ENCODE results near the gene PNPLA3. TPM values are rescaled to one million over a fixed set of nuclear protein-coding genes. Genes with fewer than 3 reads are reported as not detected.
"Not testable (repeated sequence)": the region's sequence is repeated elsewhere in the genome, so short reads cannot be mapped to it uniquely, and the experiment has no call there.

Gene PNPLA3
- total RNA-seq, 1 experiment from 2014 or later: 0.36 TPM

DNA sequence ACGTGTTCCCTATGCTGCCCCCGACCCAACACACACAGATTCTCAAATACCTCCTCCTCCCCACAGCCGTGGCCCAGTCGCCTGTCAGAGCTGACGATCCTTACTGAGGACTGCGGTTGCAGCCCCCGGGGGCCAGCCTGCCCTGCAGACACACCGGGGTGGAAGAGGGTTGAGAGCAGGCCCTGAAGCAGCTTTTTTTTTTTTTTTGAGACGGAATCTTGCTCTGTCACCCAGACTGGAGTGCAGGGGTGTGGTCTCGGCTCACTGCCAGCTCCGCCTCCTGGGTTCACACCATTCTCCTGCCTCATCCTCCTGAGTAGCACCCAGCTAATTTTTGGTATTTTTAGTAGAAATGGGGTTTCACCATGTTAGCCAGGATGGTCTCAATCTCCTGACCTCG lies 20.6 kb upstream of the PNPLA3 start:
- H3K9me3 ChIP-seq (ENCODE audit: low read length); intact Hi-C loops (cut with micrococcal nuclease); DNase-seq; H2AFZ ChIP-seq (ENCODE audit: low read length); H3K27me3 ChIP-seq (ENCODE audit: low read length); H3K4me1 ChIP-seq (ENCODE audit: insufficient read depth, low read length); H3K36me3 ChIP-seq (ENCODE audit: low read depth, low read length); H3F3A ChIP-seq (ENCODE audit: low read length, unreplicated experiment); H3K9me2 ChIP-seq (replicated peaks; ENCODE audit: low read length); BruUV-seq (replicated peaks); H3K4me3 ChIP-seq (ENCODE audit: low read length); CTCF ChIA-PET; H3K9ac ChIP-seq (ENCODE audit: low read length); H3K27ac ChIP-seq (ENCODE audit: low read length); H3K79me2 ChIP-seq (ENCODE audit: low read length); H4K20me1 ChIP-seq (ENCODE audit: low read length); H3K4me2 ChIP-seq (ENCODE audit: low read length); ATAC-seq: not testable (repeated sequence)
- POLR2A ChIA-PET (ENCODE audit: unreplicated experiment): interaction anchor here (0.6 kb wide), 1 partner anchor 152 kb away, joined by 3 read pairs; no protein-coding TSS in a partner anchor

DNA sequence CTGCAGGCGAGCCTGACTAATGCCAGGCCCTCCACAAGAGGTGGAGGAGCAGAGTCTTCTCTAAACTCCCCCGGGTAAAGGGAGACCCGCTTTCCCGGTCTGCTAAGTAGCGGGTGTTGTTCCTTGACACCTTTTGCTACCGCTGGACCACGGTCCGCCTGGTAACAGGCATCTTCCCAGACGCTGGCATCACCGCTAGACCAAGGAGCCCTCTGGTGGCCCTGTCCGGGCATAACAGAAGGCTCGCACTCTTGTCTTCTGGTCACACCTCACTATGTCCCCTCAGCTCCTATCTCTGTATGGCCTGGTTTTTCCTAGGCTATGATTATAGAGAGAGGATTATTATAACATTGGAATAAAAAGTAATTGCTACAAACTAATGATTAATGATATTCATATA lies 19.2 kb upstream of the PNPLA3 start:
- H3K4me1 ChIP-seq (ENCODE audit: insufficient read depth, low read length); H3K79me2 ChIP-seq (ENCODE audit: low read length); H3K9me3 ChIP-seq (ENCODE audit: low read length); H3F3A ChIP-seq (ENCODE audit: low read length, unreplicated experiment); H3K9ac ChIP-seq (ENCODE audit: low read length); H3K27me3 ChIP-seq (ENCODE audit: low read length); ATAC-seq; H3K4me3 ChIP-seq (ENCODE audit: low read length); BruUV-seq (replicated peaks); H4K20me1 ChIP-seq (ENCODE audit: low read length); H3K36me3 ChIP-seq (ENCODE audit: low read depth, low read length); POLR2A ChIA-PET (ENCODE audit: unreplicated experiment); CTCF ChIA-PET; H2AFZ ChIP-seq (ENCODE audit: low read length); DNase-seq; intact Hi-C loops (cut with micrococcal nuclease); H3K27ac ChIP-seq (ENCODE audit: low read length); H3K4me2 ChIP-seq (ENCODE audit: low read length); H3K9me2 ChIP-seq (replicated peaks; ENCODE audit: low read length): not testable (repeated sequence)
- TF ChIP-seq, protein P1, sequence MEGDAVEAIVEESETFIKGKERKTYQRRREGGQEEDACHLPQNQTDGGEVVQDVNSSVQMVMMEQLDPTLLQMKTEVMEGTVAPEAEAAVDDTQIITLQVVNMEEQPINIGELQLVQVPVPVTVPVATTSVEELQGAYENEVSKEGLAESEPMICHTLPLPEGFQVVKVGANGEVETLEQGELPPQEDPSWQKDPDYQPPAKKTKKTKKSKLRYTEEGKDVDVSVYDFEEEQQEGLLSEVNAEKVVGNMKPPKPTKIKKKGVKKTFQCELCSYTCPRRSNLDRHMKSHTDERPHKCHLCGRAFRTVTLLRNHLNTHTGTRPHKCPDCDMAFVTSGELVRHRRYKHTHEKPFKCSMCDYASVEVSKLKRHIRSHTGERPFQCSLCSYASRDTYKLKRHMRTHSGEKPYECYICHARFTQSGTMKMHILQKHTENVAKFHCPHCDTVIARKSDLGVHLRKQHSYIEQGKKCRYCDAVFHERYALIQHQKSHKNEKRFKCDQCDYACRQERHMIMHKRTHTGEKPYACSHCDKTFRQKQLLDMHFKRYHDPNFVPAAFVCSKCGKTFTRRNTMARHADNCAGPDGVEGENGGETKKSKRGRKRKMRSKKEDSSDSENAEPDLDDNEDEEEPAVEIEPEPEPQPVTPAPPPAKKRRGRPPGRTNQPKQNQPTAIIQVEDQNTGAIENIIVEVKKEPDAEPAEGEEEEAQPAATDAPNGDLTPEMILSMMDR (conservative IDR thresholded peaks at IDR 0.05; ENCODE audit: low read depth, low read length): peak; percentile 34; the same call in 1 of the 2 replicates

DNA sequence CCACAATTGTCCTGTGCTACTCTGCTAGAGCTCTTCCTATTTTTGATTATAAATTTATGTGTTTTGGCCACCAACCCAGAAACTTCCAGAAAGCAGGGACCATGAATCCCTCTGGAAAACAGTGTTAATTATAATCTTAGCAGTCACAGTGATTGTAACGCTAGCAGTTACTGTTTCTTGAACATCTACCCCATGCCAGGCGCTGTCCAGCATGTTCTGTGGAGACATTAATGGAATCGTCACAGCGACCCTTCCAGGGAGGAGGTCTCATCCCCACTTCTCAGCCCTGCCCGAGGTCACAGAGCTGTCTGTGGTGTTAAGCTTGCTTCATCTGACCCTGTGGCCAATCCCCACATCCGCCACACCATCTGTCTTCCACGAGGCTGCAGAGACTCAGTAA lies 17.9 kb upstream of the PNPLA3 start:
- DNase-seq: no peak
- H3K36me3 ChIP-seq (ENCODE audit: low read depth, low read length): no peaks in the 10 kb centered on the region
- CTCF ChIA-PET: no interaction called here
- no peaks in the 10 kb centered on the region for H3K4me1 ChIP-seq (ENCODE audit: insufficient read depth, low read length)
- H3K4me2 ChIP-seq (ENCODE audit: low read length): no peak overlapping the region
- no peak overlapping the region for H2AFZ ChIP-seq (ENCODE audit: low read length)
- BruUV-seq (replicated peaks): no TSS peak
- no peaks in the 10 kb centered on the region for H3F3A ChIP-seq (ENCODE audit: low read length, unreplicated experiment)
- POLR2A ChIA-PET (ENCODE audit: unreplicated experiment): no interaction called here
- no peaks in the 10 kb centered on the region for H4K20me1 ChIP-seq (ENCODE audit: low read length)
- no peak overlapping the region for H3K27ac ChIP-seq (ENCODE audit: low read length)
- H3K27me3 ChIP-seq (ENCODE audit: low read length): peaks cover 3% of the 10 kb centered on the region; the same call in 1 of the 2 replicates
- no peak for ATAC-seq
- no peaks in the 10 kb centered on the region for H3K79me2 ChIP-seq (ENCODE audit: low read length)
- no peaks in the 10 kb centered on the region for H3K9me2 ChIP-seq (replicated peaks; ENCODE audit: low read length)
- no peaks in the 10 kb centered on the region for H3K9me3 ChIP-seq (ENCODE audit: low read length)
- no peak for TF ChIP-seq EZH2 (IDR thresholded peaks at IDR 0.05; ENCODE audit: low read length, unreplicated experiment)
- intact Hi-C loops (cut with micrococcal nuclease): no loop called here
- H3K9ac ChIP-seq (ENCODE audit: low read length): no peak overlapping the region
- H3K4me3 ChIP-seq (ENCODE audit: low read length): no peak overlapping the region

DNA sequence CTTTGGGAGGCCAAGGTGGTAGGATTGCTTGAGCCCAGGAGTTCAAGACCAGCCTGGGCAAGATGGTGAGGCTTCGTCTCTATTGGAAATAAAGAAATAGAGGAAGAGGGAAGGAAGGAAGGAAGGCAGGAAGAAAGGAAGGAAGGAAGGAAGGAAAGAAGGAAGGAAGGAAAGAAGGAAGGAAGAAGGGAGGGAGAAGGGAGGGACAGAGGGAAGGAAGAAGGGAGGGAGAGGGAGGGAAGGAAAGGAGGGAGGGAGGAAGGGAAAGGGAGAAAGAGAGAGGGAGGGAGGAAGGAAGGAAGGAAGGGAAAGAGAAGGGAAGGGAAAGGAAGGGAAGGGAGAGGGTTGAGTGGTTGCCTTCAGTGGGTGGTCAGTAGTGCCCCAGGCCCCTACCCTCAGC lies 13.9 kb upstream of the PNPLA3 start:
- H3K27me3 ChIP-seq (ENCODE audit: low read length): peaks cover 3% of the 10 kb centered on the region; the same call in 1 of the 2 replicates
- no peak overlapping the region for H2AFZ ChIP-seq (ENCODE audit: low read length)
- H3F3A ChIP-seq (ENCODE audit: low read length, unreplicated experiment): no peaks in the 10 kb centered on the region
- H3K4me3 ChIP-seq (ENCODE audit: low read length): no peak overlapping the region
- CTCF ChIA-PET: no interaction called here
- H3K9me3 ChIP-seq (ENCODE audit: low read length): no peaks in the 10 kb centered on the region
- POLR2A ChIA-PET (ENCODE audit: unreplicated experiment): no interaction called here
- H3K27ac ChIP-seq (ENCODE audit: low read length): no peak overlapping the region
- H3K36me3 ChIP-seq (ENCODE audit: low read depth, low read length): no peaks in the 10 kb centered on the region
- H3K9ac ChIP-seq (ENCODE audit: low read length): no peak overlapping the region
- no peaks in the 10 kb centered on the region for H4K20me1 ChIP-seq (ENCODE audit: low read length)
- intact Hi-C loops (cut with micrococcal nuclease): no loop called here
- H3K9me2 ChIP-seq (replicated peaks; ENCODE audit: low read length): no peaks in the 10 kb centered on the region
- no peaks in the 10 kb centered on the region for H3K4me1 ChIP-seq (ENCODE audit: insufficient read depth, low read length)
- no peaks in the 10 kb centered on the region for H3K79me2 ChIP-seq (ENCODE audit: low read length)
- BruUV-seq (replicated peaks): no TSS peak
- no peak overlapping the region for H3K4me2 ChIP-seq (ENCODE audit: low read length)
- no peak for DNase-seq
- TF ChIP-seq EZH2phosphoT487 (IDR thresholded peaks at IDR 0.05; ENCODE audit: borderline replicate concordance, low read length) (no peak), EZH2 (IDR thresholded peaks at IDR 0.05; ENCODE audit: low read length, unreplicated experiment) (no peak)
- TF ChIP-seq, protein P1 (conservative IDR thresholded peaks at IDR 0.05; ENCODE audit: low read depth, low read length): no peak
- no peak for ATAC-seq
